Femur (tissue), 1 donor: ENCODE results near the gene EIF2AK3.
"Not testable (repeated sequence)": the region's sequence is repeated elsewhere in the genome, so short reads cannot be mapped to it uniquely, and the experiment has no call there.

ENCODE experiments used
- DNase-seq: peaks from one replicate; pipeline ENCODE4 v3.0.0-alpha.2; 2017

The EIF2AK3 gene

DNA sequence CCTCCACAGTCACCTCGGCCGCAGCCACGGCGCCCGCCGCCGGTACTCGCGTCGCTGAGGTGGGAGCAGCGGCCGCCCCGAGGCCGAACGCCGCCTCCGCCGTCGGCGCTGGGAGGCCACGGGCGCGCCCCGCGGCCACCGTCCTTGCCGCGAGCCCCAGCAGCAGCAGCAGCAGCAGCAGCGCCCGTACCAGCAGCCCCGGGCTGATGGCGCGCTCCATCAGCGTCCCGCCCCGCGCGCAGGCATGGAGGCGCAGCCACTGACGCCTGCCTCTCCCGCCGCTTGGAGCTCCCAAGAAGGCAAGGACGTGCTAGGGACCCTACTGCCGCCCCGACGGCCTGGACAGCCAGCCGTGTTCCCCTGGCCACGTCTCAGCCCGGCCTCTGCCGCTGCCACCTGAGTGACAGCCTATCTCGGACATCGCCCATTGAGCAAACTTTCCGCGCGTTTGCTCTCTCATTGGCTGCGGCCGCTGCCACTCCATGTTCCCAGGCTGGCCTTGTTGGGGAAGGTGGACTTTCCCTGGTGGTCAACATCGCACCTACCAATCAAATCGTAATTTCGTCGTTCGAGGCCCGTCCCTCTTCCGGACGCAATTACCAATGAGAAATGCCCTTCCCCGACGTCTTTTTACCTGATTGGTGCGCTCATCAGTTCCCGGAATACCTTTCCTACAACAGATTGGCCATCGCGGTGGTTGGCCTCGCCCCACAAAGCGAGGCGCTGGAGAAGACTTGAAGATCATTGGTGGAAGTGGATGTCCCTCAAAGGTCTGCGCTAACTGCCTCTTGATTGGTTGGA is at the start of gene EIF2AK3:
EIF2AK3 (minus strand) TSS at position 410 of the 801 bp plus-strand sequence; CDS start at position 220, 190 bp downstream.
- DNase-seq = peak; percentile 99

DNA sequence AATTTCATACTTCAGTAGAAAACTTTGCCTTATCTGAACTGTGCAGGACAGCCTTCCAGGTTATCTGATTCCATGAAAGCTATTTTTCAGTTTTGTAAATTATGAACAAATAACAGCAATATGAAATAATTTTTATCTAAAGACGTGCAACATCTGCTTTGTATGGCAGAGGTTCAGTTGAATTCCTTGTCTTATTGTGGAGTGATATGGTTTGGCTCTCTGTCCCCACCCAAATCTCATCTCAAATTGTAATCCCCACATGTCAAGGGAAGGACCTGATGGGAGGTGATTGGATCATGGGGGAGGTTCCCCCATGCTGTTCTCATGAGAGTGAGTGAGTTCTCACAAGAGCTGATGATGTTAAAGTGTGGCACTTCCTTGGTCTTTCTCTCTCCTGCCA is 46.1 kb upstream of the EIF2AK3 start:
- no peak for DNase-seq

DNA sequence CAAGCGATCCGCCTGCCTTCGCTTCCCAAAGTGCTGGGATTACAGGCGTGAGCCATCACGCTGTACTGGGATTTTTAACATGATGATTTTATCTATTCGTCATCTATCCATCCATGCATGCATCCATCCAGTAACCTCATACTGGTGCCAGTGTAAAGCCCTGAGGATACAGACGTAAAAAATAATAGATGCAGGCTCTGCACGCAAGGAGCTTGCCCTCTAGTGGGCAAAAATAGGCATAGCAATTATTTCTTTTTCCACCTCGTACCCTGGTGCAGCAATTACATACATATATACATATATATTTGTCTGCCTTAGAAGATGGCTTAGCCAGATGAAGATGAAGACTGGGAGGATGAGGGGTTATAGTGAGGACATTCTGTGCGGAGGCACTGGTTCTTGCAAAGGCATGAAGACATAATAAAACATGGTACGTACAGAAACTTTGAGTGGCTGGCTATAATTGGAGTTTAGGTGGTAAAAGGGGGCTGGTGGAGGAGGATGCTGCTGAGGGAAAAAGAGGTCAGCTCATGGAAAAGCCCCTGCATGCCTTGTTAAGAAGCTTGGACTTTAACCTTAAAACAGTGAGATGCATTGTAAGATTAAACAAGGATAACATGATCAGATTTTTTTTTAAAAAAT is 44.6 kb upstream of the EIF2AK3 start:
- DNase-seq = no peak

DNA sequence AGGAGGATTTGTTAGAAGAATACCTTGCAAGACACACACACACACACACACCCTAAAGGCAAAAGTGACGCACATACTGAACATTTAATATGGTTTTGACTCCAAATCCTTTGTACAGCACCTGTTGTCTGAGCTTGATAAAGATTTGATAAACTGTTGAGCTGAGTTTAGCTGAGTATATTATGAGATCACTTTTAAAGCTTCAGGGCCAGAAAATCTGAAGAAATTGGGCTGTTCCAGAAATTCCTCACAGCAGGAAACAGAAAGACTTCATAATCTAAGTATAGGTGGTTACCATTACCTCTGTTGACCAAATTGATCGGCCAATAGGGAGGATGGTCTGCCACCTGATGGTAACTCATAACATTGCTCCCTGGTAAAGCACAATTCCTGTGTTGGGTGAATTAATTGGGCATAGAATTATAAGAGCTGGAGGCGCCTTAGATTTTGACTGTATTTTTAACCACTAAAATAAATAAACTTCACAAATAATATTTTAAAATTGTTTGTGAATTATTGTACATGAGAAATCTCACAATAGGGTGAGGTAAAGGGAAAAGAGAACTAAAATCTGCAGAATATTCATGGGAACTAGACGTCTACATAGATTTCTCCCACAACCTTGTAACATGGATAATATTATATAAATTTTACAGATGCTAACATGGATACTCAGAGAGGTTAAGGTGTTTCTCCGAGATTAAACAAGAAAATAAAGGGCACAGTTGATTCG is 42.4 kb upstream of the EIF2AK3 start:
- DNase-seq = no peak

DNA sequence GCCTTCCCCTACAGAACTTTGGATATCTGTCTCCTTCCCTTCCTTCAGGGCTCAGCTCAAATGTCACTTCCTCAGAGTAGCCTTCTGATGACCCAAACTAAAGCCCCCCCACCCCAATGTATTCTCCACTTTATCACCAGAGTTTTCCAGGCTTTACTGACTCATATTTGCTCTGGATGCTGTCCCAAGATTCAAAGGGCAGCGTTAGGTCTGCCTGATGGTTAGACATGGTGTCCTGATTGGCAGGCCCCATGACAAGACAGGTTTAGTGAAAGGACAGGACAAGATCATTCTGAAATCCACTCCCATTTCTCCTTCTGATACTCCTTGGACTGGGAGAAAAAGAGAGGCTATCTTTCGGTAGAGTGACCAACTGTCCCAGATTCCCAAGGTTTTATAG is 41.6 kb upstream of the EIF2AK3 start:
- no peak for DNase-seq

DNA sequence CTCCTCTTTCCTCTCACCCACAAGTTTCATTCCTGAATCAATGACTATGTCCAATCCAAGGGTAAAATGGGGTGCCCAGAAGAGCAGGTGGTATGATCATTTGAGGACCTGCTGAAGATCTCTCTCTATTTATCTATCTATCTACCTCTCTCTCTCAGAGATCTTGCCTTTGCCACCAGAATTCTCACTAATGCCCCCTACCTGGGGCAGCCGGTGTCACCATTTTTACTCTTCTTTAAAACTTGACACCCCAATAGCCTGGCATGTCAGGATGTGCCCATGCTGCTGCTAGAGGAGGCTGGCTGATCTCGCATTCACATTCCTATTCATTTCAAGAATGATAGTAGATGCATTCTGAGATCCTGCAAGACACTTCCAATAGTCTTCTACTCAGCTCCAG is 40.0 kb upstream of the EIF2AK3 start:
- DNase-seq = no peak

DNA sequence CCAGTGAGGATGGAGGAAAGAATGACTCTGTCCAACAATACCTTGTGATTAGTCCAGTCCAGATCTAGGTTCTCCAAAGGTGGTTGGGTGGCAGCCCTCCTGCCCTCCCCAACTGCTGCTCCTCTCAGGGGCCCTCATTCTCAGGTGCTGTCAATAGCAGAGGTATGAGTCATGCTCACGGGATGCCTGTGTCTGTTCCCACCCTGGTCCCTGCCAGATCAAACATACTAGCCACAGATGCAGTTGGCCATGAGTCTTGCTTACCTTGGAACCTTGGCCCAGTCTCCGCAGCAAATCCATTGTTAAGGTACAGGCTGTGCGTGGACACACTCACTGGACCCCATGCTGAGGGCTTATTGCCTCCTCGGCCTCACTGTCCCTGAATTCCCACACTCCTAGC is 39.3 kb upstream of the EIF2AK3 start:
- no peak for DNase-seq

DNA sequence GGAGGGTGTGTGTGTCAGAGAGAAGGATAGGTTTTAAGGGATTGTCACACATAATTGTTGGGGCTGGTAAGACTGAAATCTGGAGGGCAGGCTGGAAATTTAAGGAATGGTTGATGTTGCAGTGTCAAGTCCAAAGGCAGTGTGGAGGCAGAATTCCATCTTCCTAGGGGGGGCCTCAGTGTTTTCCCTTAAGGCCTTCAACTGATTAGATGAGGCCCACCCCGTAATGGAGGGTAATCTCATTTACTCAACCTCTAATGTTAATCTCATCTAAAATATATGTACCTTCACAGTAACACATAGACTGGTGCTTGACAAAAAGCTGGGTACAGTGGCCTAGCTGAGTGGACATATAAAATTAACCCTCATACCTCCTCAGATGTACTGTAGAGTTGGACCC is 33.4 kb upstream of the EIF2AK3 start:
- DNase-seq = no peak

DNA sequence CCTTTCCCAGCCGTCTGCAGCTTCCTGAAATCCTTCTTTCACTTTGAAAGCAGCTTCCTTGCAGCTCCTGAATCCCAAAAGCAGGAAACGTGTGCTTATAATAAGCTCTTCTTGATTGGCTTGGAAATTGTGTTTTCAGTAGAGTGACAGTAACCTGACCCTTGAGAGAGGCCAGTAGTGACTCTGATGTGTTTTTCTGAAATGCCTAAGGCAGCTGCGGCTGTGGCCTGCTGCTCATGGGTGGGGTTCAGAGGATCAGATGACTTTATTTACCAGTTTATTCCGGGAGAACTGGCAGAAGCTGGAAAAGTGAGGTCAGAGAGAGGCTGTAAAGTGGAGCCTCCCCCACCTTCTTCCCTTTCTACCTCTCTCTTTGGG is 32.3 kb upstream of the EIF2AK3 start:
- DNase-seq = peak; percentile 60

DNA sequence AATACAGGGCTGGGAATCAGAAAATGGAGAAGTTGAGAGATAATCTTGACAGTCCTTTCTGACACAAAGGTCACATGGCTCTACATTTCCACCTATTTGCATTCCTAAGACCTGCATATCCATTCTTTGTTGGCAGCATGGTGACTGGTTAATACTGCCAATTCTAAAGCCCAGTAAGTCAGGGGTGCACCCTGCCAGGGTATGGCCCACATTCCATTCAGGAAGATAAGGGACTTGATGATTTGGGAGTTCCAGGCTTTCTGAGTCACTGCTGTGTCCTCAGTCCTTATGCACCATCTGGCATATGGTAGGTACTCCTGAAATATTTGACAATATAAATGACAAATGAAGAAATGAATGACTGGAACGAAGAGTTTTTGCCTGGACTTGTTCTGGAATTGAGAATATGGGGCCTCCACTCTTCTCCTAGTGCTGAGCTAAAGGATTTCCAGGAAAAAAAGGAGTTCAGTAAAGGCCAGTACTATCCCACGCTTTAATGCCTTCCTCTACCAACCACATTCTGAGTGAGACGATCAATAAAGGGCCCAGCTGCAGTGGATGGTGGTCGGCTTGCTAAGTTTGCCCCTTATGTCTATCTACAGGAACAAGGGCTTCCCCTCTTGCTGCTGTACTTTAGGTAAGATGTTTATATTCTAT is 31.7 kb upstream of the EIF2AK3 start:
- no peak for DNase-seq

DNA sequence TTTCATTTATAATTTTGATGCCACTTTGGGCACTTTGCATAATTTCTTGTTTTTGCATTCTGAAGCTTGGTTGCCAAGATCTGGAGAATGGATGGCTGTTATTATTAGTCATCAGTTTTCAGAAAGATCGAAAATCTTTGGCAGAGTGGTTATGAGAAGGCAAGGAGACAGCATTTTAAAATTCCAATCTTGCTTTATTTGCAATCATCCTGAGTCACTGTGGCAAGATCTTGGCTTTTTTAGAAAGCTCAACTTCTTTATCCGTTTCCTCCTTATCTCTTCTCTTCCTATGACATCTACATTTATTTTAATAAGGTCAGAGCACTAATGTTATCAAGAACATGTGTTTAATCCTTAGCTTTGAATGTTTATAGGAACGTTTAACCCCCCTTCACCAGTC is 31.1 kb upstream of the EIF2AK3 start:
- DNase-seq = no peak

DNA sequence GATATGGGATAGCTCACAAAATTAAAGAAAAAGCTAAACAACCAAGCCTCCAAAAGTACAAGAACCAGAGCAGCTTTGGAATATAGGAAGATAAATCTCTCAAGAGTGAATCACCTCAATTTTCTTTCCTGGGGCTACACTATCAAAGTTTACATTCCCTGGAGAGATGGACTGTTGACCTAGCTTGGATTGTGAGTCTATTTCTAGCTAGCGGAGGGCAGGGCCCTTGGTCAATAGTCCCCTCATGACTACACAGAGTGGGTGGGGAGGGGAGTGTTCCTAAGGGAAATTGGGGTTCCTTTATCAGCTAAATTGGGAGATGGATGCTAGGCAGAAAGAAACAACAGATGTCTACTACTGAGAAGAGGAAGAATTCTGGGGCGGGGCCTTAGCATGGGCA is 29.9 kb upstream of the EIF2AK3 start:
- no peak for DNase-seq

DNA sequence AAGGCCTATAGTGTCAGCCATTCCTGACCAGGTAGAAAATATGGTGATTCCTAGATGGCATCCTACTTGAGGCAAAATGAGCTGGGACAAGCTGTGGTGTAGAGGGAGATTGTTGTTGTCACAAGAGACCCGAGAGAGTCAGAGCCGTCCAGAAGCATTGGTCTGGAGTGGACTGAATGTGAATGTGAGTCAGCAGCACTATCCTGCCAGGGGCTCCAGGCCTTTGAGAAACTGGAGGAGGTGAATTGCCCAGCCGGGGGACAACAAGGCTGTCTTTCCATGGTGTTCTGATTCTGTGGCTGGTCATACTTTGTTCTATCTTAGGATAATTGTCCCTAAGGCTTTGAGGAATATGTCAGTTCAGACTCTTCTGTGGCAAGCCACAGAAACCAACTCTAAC is 29.4 kb upstream of the EIF2AK3 start:
- peak; percentile 43 for DNase-seq

DNA sequence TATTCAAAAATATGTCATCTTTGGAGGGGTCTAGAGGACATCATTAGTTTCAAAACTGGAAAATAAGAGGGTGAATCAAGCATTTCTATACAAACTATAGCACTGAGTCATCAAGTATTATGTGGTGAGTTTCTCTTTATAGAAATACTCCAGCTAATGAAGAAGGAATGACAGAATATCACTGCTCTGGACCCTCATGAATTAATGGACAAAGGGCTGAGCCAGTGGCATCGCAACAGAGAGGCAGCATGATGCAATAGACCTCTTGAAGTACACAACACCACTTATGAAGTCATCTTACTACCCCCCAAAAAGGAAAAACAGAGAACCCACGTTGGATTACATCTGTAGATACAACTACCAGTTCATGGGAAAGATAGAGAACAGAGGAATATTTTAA is 27.4 kb upstream of the EIF2AK3 start:
- no peak for DNase-seq

DNA sequence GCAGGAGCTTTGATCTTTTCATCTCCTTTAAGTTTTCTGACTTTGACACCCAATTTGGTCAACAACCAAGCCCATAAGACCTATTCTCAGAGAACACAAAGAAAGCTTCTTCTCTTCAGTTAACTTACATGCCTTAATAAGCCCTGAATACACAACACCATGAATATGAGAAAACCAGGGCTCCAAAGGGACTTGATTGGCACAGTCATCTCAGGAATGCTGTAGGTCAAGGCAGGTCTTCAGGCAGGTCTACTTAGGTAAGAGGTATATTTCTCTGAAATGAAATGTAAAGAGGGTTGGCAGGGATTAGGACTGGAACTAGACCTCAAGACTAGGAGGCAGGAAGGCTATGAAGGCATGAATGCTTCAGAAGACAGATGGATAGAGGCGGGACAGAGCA is 24.4 kb upstream of the EIF2AK3 start:
- no peak for DNase-seq

DNA sequence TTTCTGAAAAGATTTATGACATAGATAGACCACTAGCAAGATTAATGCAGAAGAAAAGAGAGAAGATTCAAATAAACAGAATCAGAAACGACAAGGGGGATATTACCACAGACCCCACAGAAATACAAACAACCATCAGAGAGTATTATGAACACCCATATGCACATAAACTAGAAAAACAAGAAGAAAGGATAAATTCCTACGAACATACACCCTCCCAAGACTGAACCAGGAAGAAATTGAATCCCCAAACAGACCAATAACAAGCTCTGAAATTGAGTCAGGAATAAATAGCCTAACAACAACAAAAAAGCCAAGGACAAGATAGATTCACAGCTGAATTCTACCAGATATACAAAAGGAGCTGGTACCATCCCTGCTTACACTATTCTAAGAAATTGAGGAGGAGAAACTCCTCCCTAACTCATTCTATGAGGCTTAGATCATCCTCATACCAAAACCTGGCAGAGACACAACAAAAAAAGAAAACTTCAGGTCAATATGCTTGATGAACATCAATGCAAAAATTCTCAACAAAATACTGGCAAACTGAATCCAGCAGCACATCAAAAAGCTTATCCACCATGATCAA is 18.1 kb upstream of the EIF2AK3 start:
- not testable (repeated sequence) for DNase-seq

DNA sequence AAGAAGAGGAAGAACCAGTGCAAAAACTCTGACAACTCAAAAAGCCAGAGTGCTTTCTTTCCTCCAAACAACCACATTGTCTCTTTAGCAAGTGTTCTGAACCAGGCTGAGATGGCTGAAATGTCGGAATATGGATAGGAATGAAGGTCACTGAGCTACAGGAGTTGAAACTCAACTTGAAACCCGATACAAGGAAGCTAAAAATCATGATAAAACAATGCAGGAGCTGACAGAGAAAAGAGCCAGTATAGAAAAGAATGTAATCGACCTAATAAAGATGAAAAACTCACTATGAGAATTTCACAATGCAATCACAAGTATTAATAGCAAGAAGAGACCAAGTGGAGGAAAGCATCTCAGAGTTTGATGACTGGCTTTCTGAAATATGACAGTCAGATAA is 15.0 kb upstream of the EIF2AK3 start:
- no peak for DNase-seq

DNA sequence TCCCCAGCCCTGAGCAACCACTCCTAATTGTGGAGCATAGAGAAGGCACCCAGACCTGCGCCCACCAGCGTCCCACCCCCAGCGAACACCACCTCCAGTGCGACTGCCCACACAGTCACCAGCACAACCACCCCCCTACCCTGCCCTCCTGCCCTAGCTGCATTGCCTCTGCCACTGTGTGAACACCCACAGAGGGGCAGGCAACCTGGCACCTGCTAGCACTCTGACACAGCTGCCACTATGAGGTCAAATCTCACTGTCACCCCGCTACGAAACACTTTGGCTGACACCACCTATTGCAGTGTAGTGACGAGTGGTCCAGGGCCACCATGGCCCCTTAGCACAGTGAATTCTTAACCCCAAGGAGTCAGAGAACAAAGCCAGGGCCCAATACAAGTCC is 14.1 kb upstream of the EIF2AK3 start:
- no peak for DNase-seq

DNA sequence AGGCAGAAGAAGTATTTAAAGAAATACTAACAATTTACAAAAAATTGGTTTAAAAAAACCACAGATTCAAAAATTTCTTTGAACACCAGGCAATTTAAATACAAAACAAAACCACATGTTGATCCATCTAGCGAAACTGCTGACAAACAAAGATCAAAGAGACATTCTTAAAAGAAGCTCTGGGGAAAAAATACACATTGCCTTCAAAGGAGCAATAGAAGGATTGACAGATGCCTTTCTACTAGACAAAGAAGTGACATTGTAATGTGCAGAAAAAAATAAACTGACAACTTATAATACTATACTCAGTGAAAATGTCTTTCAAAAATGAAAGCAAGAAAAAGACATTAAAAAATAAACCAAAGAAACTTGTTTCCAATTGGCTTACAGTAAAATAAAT is 12.6 kb upstream of the EIF2AK3 start:
- DNase-seq = no peak

DNA sequence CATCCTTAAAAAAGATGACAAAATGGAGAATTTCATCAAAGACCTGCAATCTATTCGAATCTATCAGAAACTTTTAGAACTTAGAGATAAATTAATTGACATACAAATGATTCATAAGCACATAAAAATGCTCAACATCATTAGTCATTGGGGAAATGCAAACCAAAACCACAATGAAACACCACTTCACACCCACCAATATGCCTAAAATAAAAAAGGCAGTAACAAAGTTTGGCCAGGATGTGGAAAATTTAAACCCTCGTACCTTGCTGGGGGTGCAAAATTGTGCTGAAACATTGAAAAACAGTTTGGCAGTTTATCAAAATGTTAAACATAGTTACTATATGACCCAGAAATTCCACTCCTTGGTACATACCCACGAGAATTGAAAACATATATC is 11.5 kb upstream of the EIF2AK3 start:
- DNase-seq = no peak

DNA sequence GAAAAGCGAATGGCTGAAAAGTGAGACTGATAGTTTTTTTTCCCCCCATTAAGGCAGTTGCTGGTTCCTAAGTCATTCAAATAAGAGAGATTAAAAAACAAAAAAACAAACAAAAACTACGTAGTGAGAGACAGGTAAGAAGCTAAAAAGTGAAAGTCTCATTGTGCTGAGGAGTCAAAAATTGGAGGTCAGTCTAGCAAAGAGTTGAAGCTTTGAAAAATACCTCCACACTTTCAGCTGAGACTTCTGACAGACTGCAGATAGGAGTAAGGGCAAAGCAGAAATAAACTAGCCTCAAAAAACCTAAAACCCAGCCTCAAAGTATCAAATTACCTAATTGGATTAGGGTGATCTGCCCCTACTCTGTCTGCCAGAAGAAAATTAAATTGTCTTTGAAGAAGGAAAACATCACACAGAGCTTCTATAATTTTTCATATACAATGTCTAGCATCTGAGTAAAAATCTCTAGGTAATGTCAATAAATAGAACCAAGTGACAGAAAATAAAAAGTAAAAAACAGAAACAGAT is 10.9 kb upstream of the EIF2AK3 start:
- no peak for DNase-seq

DNA sequence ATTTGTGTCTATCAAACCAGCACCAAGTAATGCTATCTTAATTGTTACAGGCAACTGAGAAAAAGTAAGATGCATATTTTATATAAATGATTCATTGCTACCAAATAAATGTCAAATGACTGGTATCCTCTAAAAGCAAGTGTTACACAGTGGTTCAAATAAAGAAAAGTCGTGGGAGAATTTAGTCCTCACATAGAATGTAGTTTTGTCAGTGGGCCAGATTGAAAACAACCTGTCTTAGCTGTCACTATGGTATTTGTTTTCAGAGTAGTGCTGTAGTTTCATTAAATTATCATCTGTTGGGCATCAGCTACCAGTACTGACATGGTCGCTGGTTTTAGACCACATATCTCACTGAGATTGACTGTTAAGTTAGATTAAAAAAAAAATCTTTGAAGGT is 10.2 kb upstream of the EIF2AK3 start:
- DNase-seq = no peak

DNA sequence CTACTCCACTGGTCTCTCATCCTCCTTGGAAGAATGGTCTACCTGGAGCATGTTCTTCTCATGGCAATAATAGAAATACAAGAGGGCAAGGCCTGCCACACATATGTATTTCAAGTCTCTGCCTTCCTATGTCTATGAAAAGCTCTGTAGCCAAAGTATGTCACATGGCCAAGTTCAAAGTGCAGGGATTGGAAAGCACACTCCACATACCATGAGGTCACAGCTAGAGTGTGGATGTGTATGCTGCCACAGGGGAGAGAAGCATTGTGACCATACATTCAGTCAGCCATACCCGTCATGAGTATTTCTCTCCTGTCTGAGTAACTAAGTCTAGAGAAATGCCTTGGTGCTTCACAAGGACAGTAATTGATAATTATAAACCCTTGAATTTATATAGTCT is 8.8 kb upstream of the EIF2AK3 start:
- DNase-seq = no peak
